HEK293 (cell line): ENCODE data around the gene GNB2.

Experiments
- CTCF ChIA-PET: fragments of 350-600 bp; formaldehyde crosslinking; extraction: SDS; loops from one replicate; lab custom pipeline; 2021; ENCODE audit warnings: antibody characterized with exemption; lab: Yijun Ruan, JAX
- POLR2A ChIA-PET: fragments of 300-600 bp; formaldehyde crosslinking; extraction: SDS; loops from one replicate; lab custom pipeline; 2020; ENCODE audit warnings: antibody characterized with exemption, inconsistent platforms; lab: Yijun Ruan, JAX
- H3K27ac ChIP-seq: fragments of 200-500 bp; sonication (Bioruptor generic); 2 replicates; pipeline ENCODE4 v1.5.1; 2014; ENCODE audit warnings: low read depth, low read length, control low read depth, inconsistent platforms; ENCODE audit errors: extremely low read depth
- H3K36me3 ChIP-seq, 2 experiments: fragments of 200-500 bp in 1 of 2; sonication (Bioruptor generic) in 1 of 2; 1 replicate in 1 of 2; 2 replicates in 1 of 2; pipeline ENCODE4 v1.5.1; 2014 to 2017; ENCODE audit warnings: inconsistent platforms in 2 of 2, low read length in 2 of 2; ENCODE audit not compliant: control insufficient read depth in 2 of 2, insufficient read depth in 1 of 2
- H3K4me1 ChIP-seq: fragments of 200-500 bp; sonication (Bioruptor generic); 2 replicates; pipeline ENCODE4 v1.5.1; 2014; ENCODE audit warnings: mild to moderate bottlenecking, low read length, inconsistent platforms; ENCODE audit not compliant: control insufficient read depth, insufficient read depth
- H3K4me3 ChIP-seq: 2 replicates; pipeline ENCODE4 v1.5.1; 2011; ENCODE audit warnings: low read depth, mild to moderate bottlenecking, control low read depth, low read length, moderate library complexity
- H3K9me3 ChIP-seq: fragments of 200-500 bp; sonication (Bioruptor generic); 2 replicates; pipeline ENCODE4 v1.5.1; 2014; ENCODE audit warnings: low read depth, low read length, inconsistent platforms; ENCODE audit not compliant: control insufficient read depth, insufficient read depth
- KLF9 ChIP-seq: fragments of 450-650 bp; formaldehyde crosslinking; IDR thresholded peaks from 2 replicates; pipeline ENCODE4 v1.5.1; 2016; ENCODE audit warnings: missing biosample characterization, missing genetic modification characterization, low read depth
- MEIS1 ChIP-seq: sonication (generic); formaldehyde crosslinking; IDR thresholded peaks from 2 replicates; pipeline ENCODE4 v1.8.1; 2022; ENCODE audit warnings: missing genetic modification reagents, mild to moderate bottlenecking, borderline replicate concordance
- PRDM1 ChIP-seq: fragments of 450-650 bp; formaldehyde crosslinking; IDR thresholded peaks from 2 replicates; pipeline ENCODE4; 2016; ENCODE audit warnings: missing biosample characterization, missing genetic modification characterization
- PRDM4 ChIP-seq: fragments of 450-650 bp; formaldehyde crosslinking; IDR thresholded peaks from 2 replicates; pipeline ENCODE4 v1.5.1; 2017; ENCODE audit warnings: missing biosample characterization, missing genetic modification characterization
- SETDB1 ChIP-seq: IDR thresholded peaks from one replicate; pipeline ENCODE4 v1.6.1; 2017; ENCODE audit warnings: mild to moderate bottlenecking, low read length, moderate library complexity, mixed read lengths; ENCODE audit not compliant: insufficient read length
- ZFP41 ChIP-seq: fragments of 450-650 bp; formaldehyde crosslinking; IDR thresholded peaks from 2 replicates; pipeline ENCODE4 v1.5.1; 2016; ENCODE audit warnings: missing biosample characterization, missing genetic modification characterization, borderline replicate concordance
- ZNF133 ChIP-seq: fragments of 450-650 bp; formaldehyde crosslinking; IDR thresholded peaks from 2 replicates; pipeline ENCODE4 v1.5.1; 2016; ENCODE audit warnings: missing biosample characterization, missing genetic modification characterization
- ZNF280C ChIP-seq: fragments of 450-650 bp; formaldehyde crosslinking; IDR thresholded peaks from 2 replicates; pipeline ENCODE4 v1.5.1; 2016; ENCODE audit warnings: missing biosample characterization, missing genetic modification characterization
- ZNF324 ChIP-seq: fragments of 450-650 bp; formaldehyde crosslinking; IDR thresholded peaks from 2 replicates; pipeline ENCODE4 v1.5.1; 2016; ENCODE audit warnings: missing biosample characterization, missing genetic modification characterization
- ZNF350 ChIP-seq: fragments of 450-650 bp; formaldehyde crosslinking; IDR thresholded peaks from 2 replicates; pipeline ENCODE4 v1.5.0; 2017; ENCODE audit warnings: missing biosample characterization, mild to moderate bottlenecking, missing genetic modification characterization
- ZNF354C ChIP-seq: fragments of 450-650 bp; formaldehyde crosslinking; IDR thresholded peaks from 2 replicates; pipeline ENCODE4 v1.5.1; 2016; ENCODE audit warnings: missing biosample characterization, missing genetic modification characterization, low read depth, borderline replicate concordance
- ZNF366 ChIP-seq: fragments of 450-650 bp; formaldehyde crosslinking; conservative IDR thresholded peaks from 2 replicates; pipeline ENCODE4 v1.5.1; 2016; ENCODE audit warnings: missing biosample characterization, missing genetic modification characterization
- ZNF501 ChIP-seq: fragments of 450-650 bp; formaldehyde crosslinking; IDR thresholded peaks from 2 replicates; pipeline ENCODE4 v1.5.1; 2016; ENCODE audit warnings: missing biosample characterization, missing genetic modification characterization
- ZNF549 ChIP-seq: fragments of 450-650 bp; IDR thresholded peaks from 2 replicates; pipeline ENCODE4 v1.5.1; 2018; ENCODE audit warnings: missing biosample characterization, missing genetic modification characterization, mild to moderate bottlenecking, inconsistent platforms, moderate library complexity
- ZNF610 ChIP-seq: fragments of 450-650 bp; formaldehyde crosslinking; IDR thresholded peaks from 2 replicates; pipeline ENCODE4 v1.5.1; 2016; ENCODE audit warnings: missing biosample characterization, missing genetic modification characterization, borderline replicate concordance
- ZNF623 ChIP-seq: fragments of 450-650 bp; formaldehyde crosslinking; IDR thresholded peaks from 2 replicates; pipeline ENCODE4 v1.5.1; 2016; ENCODE audit warnings: missing biosample characterization, missing genetic modification characterization
- ZNF639 ChIP-seq: fragments of 450-650 bp; formaldehyde crosslinking; IDR thresholded peaks from 2 replicates; pipeline ENCODE4 v1.5.1; 2016; ENCODE audit warnings: missing biosample characterization, missing genetic modification characterization
- ZNF76 ChIP-seq: fragments of 450-650 bp; formaldehyde crosslinking; IDR thresholded peaks from 2 replicates; pipeline ENCODE4; 2016; ENCODE audit warnings: low read depth, missing biosample characterization, missing genetic modification characterization, borderline replicate concordance

GNB2 gene

GRCh38 chr7:100670074-100670473 lies 3.5 kb upstream of the GNB2 start:
- TF ChIP-seq ZNF366 (tag by site-specific recombination) = no peak
- TF ChIP-seq ZFP41 (tag by site-specific recombination) = no peak
- no peak for TF ChIP-seq ZNF549 (tag by site-specific recombination)
- no peak for TF ChIP-seq ZNF350 (tag by site-specific recombination)
- no peak for TF ChIP-seq ZNF610 (tag by site-specific recombination)
- TF ChIP-seq PRDM4 (tag by site-specific recombination) = no peak
- TF ChIP-seq ZNF501 (tag by site-specific recombination) = no peak
- no peak for TF ChIP-seq ZNF623
- no peak for TF ChIP-seq ZNF76 (tag by site-specific recombination)
- no peak for TF ChIP-seq ZNF133 (tag by site-specific recombination)
- TF ChIP-seq MEIS1 = no peak
- no peak for TF ChIP-seq ZNF639 (tag by site-specific recombination)
- no peak for TF ChIP-seq KLF9 (tag by site-specific recombination)
- TF ChIP-seq ZNF354C (tag by site-specific recombination) = no peak
- no peak for TF ChIP-seq ZNF324 (tag by site-specific recombination)
- TF ChIP-seq, all 188 proteins: peak for 0
- no peaks in the 10 kb centered on the region; a peak in 1 of 3 replicates for H3K36me3 ChIP-seq
- no peak overlapping the region for H3K4me3 ChIP-seq
- no peaks in the 10 kb centered on the region for H3K9me3 ChIP-seq
- CTCF ChIA-PET = interaction anchor here (0.6 to 1.2 kb wide), 3 partner anchors 105 to 215 kb away, joined by 3 to 5 read pairs (median 4); no protein-coding TSS in a partner anchor
- no peak overlapping the region for H3K27ac ChIP-seq
- POLR2A ChIA-PET = interaction anchor here (1.1 kb wide), 1 partner anchor 84 kb away, joined by 3 read pairs; the partner anchor contains the start of gene FBXO24
- H3K4me1 ChIP-seq = no peaks in the 10 kb centered on the region

- Histone ChIP-seq H3K36me3 (peaks cover 0 to 4% of the 10 kb centered on the region in 2 experiments; a peak in 2 of 3 replicates), H3K4me3 (no peak overlapping the region), H3K4me1 (no peaks in the 10 kb centered on the region), H3K9me3 (no peaks in the 10 kb centered on the region), H3K27ac (no peak overlapping the region)
- POLR2A ChIA-PET = interaction anchor here (0.8 kb wide), 1 partner anchor 85 kb away, joined by 12 read pairs; the partner anchor contains the start of gene FBXO24
- TF ChIP-seq ZNF280C (no peak), PRDM1 (tag by site-specific recombination) (peak; percentile 99), ZNF366 (tag by site-specific recombination) (peak; percentile 97), SETDB1 (no peak)
- CTCF ChIA-PET = interaction anchor here (1.4 kb wide), 1 partner anchor 20 kb away, joined by 3 read pairs; no protein-coding TSS in a partner anchor
Measured at GRCh38 chr7:100671353-100672327, 1.9 kb upstream of the GNB2 start.
